ENCODE data around the gene ZNF420. TPM values are rescaled to one million over a fixed set of nuclear protein-coding genes. Genes with fewer than 3 reads are reported as not detected.
"Not testable (repeated sequence)": the region's sequence is repeated elsewhere in the genome, so short reads cannot be mapped to it uniquely, and the experiment has no call there.

The ZNF420 gene
- total RNA-seq, 1 donor, result 7.2 TPM

- no peak overlapping the region for H3K4me3 ChIP-seq (ENCODE audit: insufficient read depth, low read length)
- no peak for TF ChIP-seq CTCF (IDR thresholded peaks at IDR 0.05; ENCODE audit: extremely low read depth, low read depth, low read length)
- no peaks in the 10 kb centered on the region for H3K79me2 ChIP-seq (ENCODE audit: insufficient read depth, low read length)
- H3K4me1 ChIP-seq (ENCODE audit: insufficient read depth, low read length), result no peaks in the 10 kb centered on the region
- no peak overlapping the region for H3K27ac ChIP-seq (ENCODE audit: low read depth, low read length)
- no peak overlapping the region for H2AFZ ChIP-seq (ENCODE audit: low read length)
- no peaks in the 10 kb centered on the region for H3K27me3 ChIP-seq (ENCODE audit: insufficient read depth, low read length)
- H4K20me1 ChIP-seq (ENCODE audit: insufficient read depth, low read length), result no peaks in the 10 kb centered on the region
- DNase-seq (ENCODE audit: insufficient read length, low spot score, missing footprints), result no peak
- H3K4me2 ChIP-seq (ENCODE audit: insufficient read depth, low read length), result no peak overlapping the region
- H3K36me3 ChIP-seq (ENCODE audit: insufficient read depth, low read length), result no peaks in the 10 kb centered on the region
- H3K9me3 ChIP-seq (ENCODE audit: low read depth, low read length), result peaks cover 7% of the 10 kb centered on the region
Measured at GRCh38 chr19:37114001-37114400, 35.8 kb downstream of the ZNF420 start.

GRCh38 chr19:37122093-37122492, 43.9 kb downstream of the ZNF420 start:
- not testable (repeated sequence) for DNase-seq (ENCODE audit: insufficient read length, low spot score, missing footprints); H3K27ac ChIP-seq (ENCODE audit: low read depth, low read length); H3K4me1 ChIP-seq (ENCODE audit: insufficient read depth, low read length); H3K79me2 ChIP-seq (ENCODE audit: insufficient read depth, low read length); H3K4me2 ChIP-seq (ENCODE audit: insufficient read depth, low read length); H3K36me3 ChIP-seq (ENCODE audit: insufficient read depth, low read length); H3K4me3 ChIP-seq (ENCODE audit: insufficient read depth, low read length); H3K27me3 ChIP-seq (ENCODE audit: insufficient read depth, low read length); H4K20me1 ChIP-seq (ENCODE audit: insufficient read depth, low read length); H2AFZ ChIP-seq (ENCODE audit: low read length)
- H3K9me3 ChIP-seq (ENCODE audit: low read depth, low read length), result peaks cover 15% of the 10 kb centered on the region

- TF ChIP-seq CTCF (IDR thresholded peaks at IDR 0.05; ENCODE audit: extremely low read depth, low read depth, low read length), result no peak
- no peak overlapping the region for H2AFZ ChIP-seq (ENCODE audit: low read length)
Measured at GRCh38 chr19:37127999-37128820, 50.0 kb downstream of the ZNF420 start.

GRCh38 chr19:37128821-37129177, 50.6 kb downstream of the ZNF420 start:
- peaks cover 70% of the 10 kb centered on the region for H3K9me3 ChIP-seq (ENCODE audit: low read depth, low read length)
- H4K20me1 ChIP-seq (ENCODE audit: insufficient read depth, low read length), result no peaks in the 10 kb centered on the region
- no peaks in the 10 kb centered on the region for H3K27me3 ChIP-seq (ENCODE audit: insufficient read depth, low read length)
- H3K79me2 ChIP-seq (ENCODE audit: insufficient read depth, low read length), result no peaks in the 10 kb centered on the region
- DNase-seq (ENCODE audit: insufficient read length, low spot score, missing footprints), result no peak
- H3K27ac ChIP-seq (ENCODE audit: low read depth, low read length), result no peak overlapping the region
- H3K4me3 ChIP-seq (ENCODE audit: insufficient read depth, low read length), result no peak overlapping the region
- no peaks in the 10 kb centered on the region for H3K4me1 ChIP-seq (ENCODE audit: insufficient read depth, low read length)
- TF ChIP-seq CTCF (IDR thresholded peaks at IDR 0.05; ENCODE audit: extremely low read depth, low read depth, low read length), result no peak
- peaks cover 16% of the 10 kb centered on the region for H3K36me3 ChIP-seq (ENCODE audit: insufficient read depth, low read length)
- no peak overlapping the region for H3K4me2 ChIP-seq (ENCODE audit: insufficient read depth, low read length)
- no peak overlapping the region for H2AFZ ChIP-seq (ENCODE audit: low read length)

More at GRCh38 chr19:37127999-37128820, 50.0 kb downstream of the ZNF420 start:
- H3K27ac ChIP-seq (ENCODE audit: low read depth, low read length), result no peak overlapping the region
- H3K4me3 ChIP-seq (ENCODE audit: insufficient read depth, low read length), result no peak overlapping the region
- no peaks in the 10 kb centered on the region for H3K27me3 ChIP-seq (ENCODE audit: insufficient read depth, low read length)
- H3K79me2 ChIP-seq (ENCODE audit: insufficient read depth, low read length), result no peaks in the 10 kb centered on the region
- H3K36me3 ChIP-seq (ENCODE audit: insufficient read depth, low read length), result peaks cover 16% of the 10 kb centered on the region
- no peaks in the 10 kb centered on the region for H3K4me1 ChIP-seq (ENCODE audit: insufficient read depth, low read length)
- H3K4me2 ChIP-seq (ENCODE audit: insufficient read depth, low read length), result no peak overlapping the region
- no peak for DNase-seq (ENCODE audit: insufficient read length, low spot score, missing footprints)
- H4K20me1 ChIP-seq (ENCODE audit: insufficient read depth, low read length), result no peaks in the 10 kb centered on the region
- H3K9me3 ChIP-seq (ENCODE audit: low read depth, low read length), result peaks cover 65% of the 10 kb centered on the region
